Common myeloid progenitor, CD34-positive (primary cell): ENCODE results near the gene PDE5A. TPM values are rescaled to one million over a fixed set of nuclear protein-coding genes. Genes with fewer than 3 reads are reported as not detected.
A peak's percentile ranks its signal among the peaks of the same experiment; 100 is the strongest.

Experiments
- CTCF ChIA-PET: fragments of 350-600 bp; sonication (Branson Sonifier 250); formaldehyde crosslinking; loops from one replicate; lab custom pipeline; 2021; ENCODE audit warnings: antibody characterized with exemption; lab: Charles Lee
- POLR2A ChIA-PET: fragments of 350-600 bp; sonication (Branson Sonifier 250); formaldehyde crosslinking; loops from one replicate; lab custom pipeline; 2021; ENCODE audit warnings: antibody characterized with exemption; lab: Charles Lee
- DNase-seq, 3 donors: peaks; one replicate each; pipeline versions ENCODE4 v3.0.0 to v3.0.0-alpha.2; 2013
- H3K27ac ChIP-seq, 2 experiments: 1 replicate in 1 of 2; 2 replicates in 1 of 2; pipeline ENCODE4 v1.7.0; 2013; ENCODE audit warnings: inconsistent platforms in 2 of 2, low read length in 2 of 2, mild to moderate bottlenecking in 2 of 2, low read depth in 1 of 2, moderate library complexity in 1 of 2; ENCODE audit not compliant: severe bottlenecking in 2 of 2, insufficient read depth in 1 of 2, poor library complexity in 1 of 2
- H3K27me3 ChIP-seq, 5 experiments: replicated peaks in 2 of 5; 1 replicate in 3 of 5; 2 replicates in 2 of 5; pipeline versions ENCODE4 v1.6.1 to v1.7.0; 2013; ENCODE audit warnings: low read length in 4 of 5, mild to moderate bottlenecking in 2 of 5, moderate library complexity in 2 of 5, inconsistent platforms in 1 of 5; ENCODE audit not compliant: insufficient read depth in 5 of 5, control insufficient read depth in 4 of 5
- H3K36me3 ChIP-seq, 4 experiments: 1 replicate in 2 of 4; 2 replicates in 2 of 4; pipeline versions ENCODE4 v1.6.1 to v1.7.0; 2013; ENCODE audit warnings: low read length in 3 of 4, control low read depth in 1 of 4, mild to moderate bottlenecking in 1 of 4; ENCODE audit not compliant: control insufficient read depth in 4 of 4, insufficient read depth in 4 of 4
- H3K4me1 ChIP-seq, 4 experiments: 1 replicate in 3 of 4; 2 replicates in 1 of 4; pipeline versions ENCODE4 v1.6.1 to v1.7.1; 2013; ENCODE audit warnings: low read length in 3 of 4, mild to moderate bottlenecking in 3 of 4, control low read depth in 1 of 4, inconsistent platforms in 1 of 4, moderate library complexity in 1 of 4; ENCODE audit not compliant: control insufficient read depth in 4 of 4, insufficient read depth in 4 of 4; ENCODE audit errors: control extremely low read depth in 1 of 4
- H3K4me3 ChIP-seq, 7 experiments: 1 replicate in 4 of 7; 2 replicates in 3 of 7; pipeline versions ENCODE4 v1.5.1 to v1.7.0; 2013; ENCODE audit warnings: mild to moderate bottlenecking in 7 of 7, low read length in 6 of 7, moderate library complexity in 6 of 7, inconsistent platforms in 2 of 7, low read depth in 2 of 7, control low read depth in 1 of 7; ENCODE audit not compliant: insufficient read depth in 4 of 7, control insufficient read depth in 1 of 7; ENCODE audit errors: extremely low read depth in 1 of 7
- H3K9me3 ChIP-seq, 5 experiments: 1 replicate in 4 of 5; 2 replicates in 1 of 5; pipeline versions ENCODE4 v1.6.1 to v1.7.1; 2013; ENCODE audit warnings: low read length in 4 of 5, mild to moderate bottlenecking in 2 of 5, inconsistent platforms in 1 of 5, low read depth in 1 of 5, moderate library complexity in 1 of 5; ENCODE audit not compliant: control insufficient read depth in 4 of 5, insufficient read depth in 2 of 5; ENCODE audit errors: control extremely low read depth in 1 of 5
- WGBS: methylation state at CpG from one replicate; pipeline ENCODE4 v1.1.5; 2013; ENCODE audit not compliant: insufficient coverage; 5-methylcytosine and 5-hydroxymethylcytosine counted together
- polyA plus RNA-seq: library from polyadenylated mRNA; unstranded; fragments of 120-200 nt; gene quantifications from one replicate; pipeline ENCODE4 v1.2.1, GENCODE V29; 2013

PDE5A gene
- 6.3 TPM for polyA plus RNA-seq

GRCh38 chr4:119628281-119629141, at the start of gene PDE5A:
TSS of gene PDE5A (minus strand) at chr4:119628804. CDS start at chr4:119628671, 133 bp downstream.
- no peak within 1 kb of the TSS for H3K27ac ChIP-seq
- CTCF ChIA-PET = interaction anchor here (1.0 to 2.9 kb wide), 13 partner anchors 12 to 442 kb away, joined by 3 to 17 read pairs (median 4); no protein-coding TSS in a partner anchor
- H3K27me3 ChIP-seq = peaks cover 0 to 20% (median 17%) of the 10 kb centered on the region in 5 experiments
- POLR2A ChIA-PET = interaction anchor here (0.6 kb wide), 1 partner anchor 38 kb away, joined by 3 read pairs; no protein-coding TSS in a partner anchor
- no peaks in the 10 kb centered on the region for H3K9me3 ChIP-seq
- WGBS = under 1% methylated on average over 56 of the region's 65 CpGs
- H3K4me3 ChIP-seq = peak within 1 kb of the TSS; percentile 62 to 87 (median 72)
- DNase-seq = peak; percentile 70 to 87 (median 83)
- H3K4me1 ChIP-seq = peaks cover 0 to 27% (median 24%) of the 10 kb centered on the region in 4 experiments
- H3K36me3 ChIP-seq = no peaks in the 10 kb centered on the region

GRCh38 chr4:119676101-119676500, 47.5 kb upstream of the PDE5A start:
- POLR2A ChIA-PET = no interaction called here
- WGBS = no CpG with 5 or more reads among the region's 3 CpGs
- CTCF ChIA-PET = no interaction called here

GRCh38 chr4:119675391-119675790, 46.8 kb upstream of the PDE5A start:
- no CpG with 5 or more reads among the region's 2 CpGs for WGBS
- CTCF ChIA-PET = no interaction called here

More at GRCh38 chr4:119676101-119676500, 47.5 kb upstream of the PDE5A start:
- Histone ChIP-seq H3K36me3 (no peaks in the 10 kb centered on the region), H3K27me3 (peaks cover 0 to 3% (median 0%) of the 10 kb centered on the region in 5 experiments), H3K4me3 (no peak overlapping the region), H3K9me3 (no peaks in the 10 kb centered on the region), H3K27ac (no peak overlapping the region), H3K4me1 (no peaks in the 10 kb centered on the region)
- DNase-seq = no peak

GRCh38 chr4:119672938-119673337, 44.3 kb upstream of the PDE5A start:
- WGBS = no CpG with 5 or more reads among the region's 1 CpG
- no peak for DNase-seq
- H3K36me3 ChIP-seq = no peaks in the 10 kb centered on the region
- no peaks in the 10 kb centered on the region for H3K27me3 ChIP-seq
- H3K9me3 ChIP-seq = no peaks in the 10 kb centered on the region
- no peak overlapping the region for H3K27ac ChIP-seq
- no peak overlapping the region for H3K4me3 ChIP-seq
- H3K4me1 ChIP-seq = no peaks in the 10 kb centered on the region
- CTCF ChIA-PET = no interaction called here
- POLR2A ChIA-PET = no interaction called here

More at GRCh38 chr4:119675391-119675790, 46.8 kb upstream of the PDE5A start:
- POLR2A ChIA-PET = no interaction called here
- Histone ChIP-seq H3K36me3 (no peaks in the 10 kb centered on the region), H3K4me1 (no peaks in the 10 kb centered on the region), H3K9me3 (no peaks in the 10 kb centered on the region), H3K27ac (no peak overlapping the region), H3K27me3 (peaks cover 0 to 3% (median 0%) of the 10 kb centered on the region in 5 experiments), H3K4me3 (no peak overlapping the region)
- no peak for DNase-seq

GRCh38 chr4:119672086-119672485, 43.5 kb upstream of the PDE5A start:
- Histone ChIP-seq H3K27me3 (no peaks in the 10 kb centered on the region), H3K36me3 (no peaks in the 10 kb centered on the region), H3K4me1 (no peaks in the 10 kb centered on the region), H3K4me3 (no peak overlapping the region), H3K27ac (no peak overlapping the region), H3K9me3 (no peaks in the 10 kb centered on the region)
- DNase-seq = no peak
- ChIA-PET CTCF (no interaction called here), POLR2A (no interaction called here)
- WGBS = no CpG with 5 or more reads among the region's 2 CpGs

- Histone ChIP-seq H3K36me3 (no peaks in the 10 kb centered on the region), H3K9me3 (no peaks in the 10 kb centered on the region), H3K27me3 (peaks cover 0 to 2% (median 0%) of the 10 kb centered on the region in 5 experiments), H3K4me1 (no peaks in the 10 kb centered on the region), H3K4me3 (no peak overlapping the region), H3K27ac (no peak overlapping the region)
- CTCF ChIA-PET = no interaction called here
- no peak for DNase-seq
- POLR2A ChIA-PET = no interaction called here
Measured at GRCh38 chr4:119671205-119671604, 42.6 kb upstream of the PDE5A start.

- 97% methylated on average over 3 of the region's 3 CpGs for WGBS
- Histone ChIP-seq H3K4me3 (no peak overlapping the region), H3K4me1 (no peaks in the 10 kb centered on the region), H3K9me3 (no peaks in the 10 kb centered on the region), H3K27me3 (peaks cover 0 to 2% (median 0%) of the 10 kb centered on the region in 5 experiments), H3K36me3 (no peaks in the 10 kb centered on the region), H3K27ac (no peak overlapping the region)
- DNase-seq = no peak
- ChIA-PET CTCF (no interaction called here), POLR2A (no interaction called here)
Measured at GRCh38 chr4:119667802-119668201, 39.2 kb upstream of the PDE5A start.
